Raji (cell line): ENCODE results near the gene STAP2.

Experiments
- POLR2A ChIP-seq: IDR thresholded peaks from 2 replicates; pipeline ENCODE4 v1.6.1; 2011; ENCODE audit warnings: low read depth, low read length, control low read depth; ENCODE audit not compliant: insufficient read depth

Gene STAP2

DNA sequence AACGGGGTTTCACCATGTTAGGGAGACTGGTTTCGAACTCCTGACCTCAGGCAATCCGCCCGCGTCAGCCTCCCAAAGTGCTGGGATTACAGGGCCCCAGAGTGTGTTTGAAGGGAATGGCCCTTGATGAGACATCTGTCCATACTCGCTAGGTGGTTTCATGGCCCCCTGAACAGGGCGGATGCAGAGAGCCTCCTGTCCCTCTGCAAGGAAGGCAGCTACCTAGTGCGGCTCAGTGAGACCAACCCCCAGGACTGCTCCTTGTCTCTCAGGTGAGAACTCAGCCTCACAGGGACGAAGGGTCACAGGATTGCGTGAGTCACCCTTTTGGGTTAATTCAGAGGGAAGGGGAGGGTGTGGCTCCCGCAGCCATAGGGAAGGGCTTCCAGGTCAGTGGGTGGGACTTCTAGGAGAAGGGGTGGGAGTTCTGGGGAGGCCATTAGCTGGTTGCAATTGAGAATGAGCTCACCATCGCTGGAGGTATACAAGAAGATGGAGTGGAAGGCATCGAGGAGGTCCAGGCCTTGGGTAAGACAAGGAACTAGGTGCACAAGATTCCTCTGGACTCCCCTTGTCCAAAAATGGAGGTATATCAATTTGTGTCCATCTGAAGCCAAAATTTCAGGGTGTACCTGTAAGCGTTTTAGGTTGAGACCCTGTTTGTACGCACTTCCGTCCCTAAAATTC lies 50.4 kb downstream of the STAP2 start:
- TF ChIP-seq POLR2A = no peak

DNA sequence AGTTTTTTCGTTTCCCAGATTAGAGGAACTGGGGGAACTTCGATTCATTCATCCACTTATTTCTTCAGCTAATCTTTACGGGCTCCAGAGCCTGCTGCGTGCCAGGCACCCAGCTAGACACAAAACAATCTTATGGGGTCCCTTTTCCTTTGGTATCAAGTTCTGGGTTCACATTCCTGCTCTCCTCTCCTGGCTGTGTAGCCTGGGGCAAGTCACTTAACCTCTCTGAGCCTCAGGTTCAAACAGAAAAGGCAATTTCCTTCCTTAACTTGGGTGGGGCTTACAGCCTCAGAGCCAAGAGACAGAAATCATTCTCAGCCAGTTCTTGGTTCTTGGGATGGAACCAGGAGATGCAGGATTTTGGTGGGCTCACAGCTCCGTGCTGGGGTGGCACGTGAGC lies 53.7 kb downstream of the STAP2 start:
- no peak for TF ChIP-seq POLR2A

DNA sequence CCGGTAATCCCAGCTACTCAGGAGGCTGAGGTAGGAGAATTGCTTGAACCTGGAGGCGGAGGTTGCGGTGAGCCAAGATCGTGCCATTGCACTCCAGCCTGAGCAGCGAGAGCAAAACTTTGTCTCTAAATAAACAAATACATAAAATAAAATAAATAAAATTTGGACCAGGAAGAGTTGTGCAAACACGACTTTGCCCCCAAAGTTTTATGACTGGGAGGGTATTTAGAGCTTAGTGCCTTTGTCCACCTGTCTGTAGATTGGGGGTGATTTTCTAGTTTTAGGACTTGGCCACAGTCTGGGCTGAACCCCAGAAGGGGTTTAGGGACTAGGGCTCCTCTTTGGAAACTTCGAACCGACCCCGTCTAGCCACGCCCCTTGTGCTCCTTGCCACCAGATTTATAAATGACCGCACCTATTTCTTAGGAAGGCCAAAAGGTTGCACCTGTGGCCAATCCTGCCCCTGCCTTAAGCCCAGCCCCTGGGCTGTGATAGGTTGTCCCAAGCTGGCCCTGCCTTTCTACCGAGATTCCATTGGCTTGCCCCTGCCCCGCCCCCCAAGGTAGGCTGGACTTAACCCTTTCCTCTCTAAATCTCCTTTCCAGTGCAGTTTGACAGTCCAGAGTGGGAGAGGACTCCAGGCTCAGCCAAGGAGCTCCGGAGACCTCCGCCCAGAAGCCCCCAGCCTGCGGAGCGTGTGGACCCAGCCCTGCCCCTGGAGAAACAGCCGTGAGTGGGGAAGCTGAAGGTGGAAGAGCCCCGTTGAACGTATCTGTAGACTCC lies 54.3 kb downstream of the STAP2 start:
- no peak for TF ChIP-seq POLR2A

DNA sequence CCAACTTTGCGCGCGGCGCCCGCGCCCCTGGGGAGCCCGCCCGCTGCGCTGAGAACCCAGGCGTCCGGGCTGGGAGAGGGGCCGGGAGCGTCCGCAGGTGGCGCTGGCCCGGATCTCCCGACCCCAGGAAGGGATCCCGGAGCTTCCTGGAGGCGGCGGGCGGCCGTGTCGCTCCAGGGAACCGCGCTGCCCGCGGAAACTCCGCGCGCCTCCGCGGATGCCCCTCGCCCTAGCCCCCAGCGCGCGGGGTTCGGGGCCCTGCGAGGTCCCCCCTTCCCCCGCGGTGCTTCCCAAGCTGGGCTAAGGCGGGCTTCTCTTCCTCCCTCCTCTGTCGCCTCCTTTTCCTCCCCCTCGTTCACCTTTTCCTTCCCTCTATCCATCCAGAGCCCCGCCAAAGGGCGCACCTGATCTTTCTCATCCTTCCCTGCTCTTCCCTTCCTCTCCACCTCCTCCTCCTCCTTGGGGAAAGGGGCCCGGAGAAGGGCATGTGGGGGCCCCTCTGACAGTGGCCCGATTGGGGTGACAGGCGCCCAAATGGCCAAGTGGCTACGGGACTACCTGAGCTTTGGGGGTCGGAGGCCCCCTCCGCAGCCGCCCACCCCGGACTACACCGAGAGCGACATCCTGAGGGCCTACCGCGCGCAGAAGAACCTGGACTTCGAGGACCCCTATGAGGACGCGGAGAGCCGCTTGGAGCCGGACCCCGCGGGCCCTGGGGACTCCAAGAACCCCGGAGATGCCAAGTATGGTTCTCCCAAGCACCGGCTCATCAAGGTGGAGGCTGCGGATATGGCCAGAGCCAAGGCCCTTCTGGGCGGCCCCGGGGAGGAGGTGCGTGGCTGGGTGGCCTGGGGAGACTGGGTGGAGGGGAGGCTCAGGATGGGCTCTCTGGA lies 58.9 kb downstream of the STAP2 start:
- no peak for TF ChIP-seq POLR2A

DNA sequence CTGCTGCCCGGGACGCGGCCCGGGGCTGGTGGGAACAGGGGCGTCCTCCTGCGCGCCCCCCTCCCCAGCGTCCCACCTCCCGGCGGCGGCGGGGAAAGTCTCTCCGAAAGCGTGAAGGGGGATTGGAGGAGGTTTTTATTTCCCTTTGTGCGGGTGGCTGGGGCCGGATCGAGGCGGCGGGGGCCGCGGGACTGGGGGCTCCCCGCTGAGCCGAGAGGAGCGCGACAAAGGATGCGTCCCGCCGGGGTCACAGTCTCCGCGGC lies 59.4 kb downstream of the STAP2 start:
- TF ChIP-seq POLR2A = no peak

DNA sequence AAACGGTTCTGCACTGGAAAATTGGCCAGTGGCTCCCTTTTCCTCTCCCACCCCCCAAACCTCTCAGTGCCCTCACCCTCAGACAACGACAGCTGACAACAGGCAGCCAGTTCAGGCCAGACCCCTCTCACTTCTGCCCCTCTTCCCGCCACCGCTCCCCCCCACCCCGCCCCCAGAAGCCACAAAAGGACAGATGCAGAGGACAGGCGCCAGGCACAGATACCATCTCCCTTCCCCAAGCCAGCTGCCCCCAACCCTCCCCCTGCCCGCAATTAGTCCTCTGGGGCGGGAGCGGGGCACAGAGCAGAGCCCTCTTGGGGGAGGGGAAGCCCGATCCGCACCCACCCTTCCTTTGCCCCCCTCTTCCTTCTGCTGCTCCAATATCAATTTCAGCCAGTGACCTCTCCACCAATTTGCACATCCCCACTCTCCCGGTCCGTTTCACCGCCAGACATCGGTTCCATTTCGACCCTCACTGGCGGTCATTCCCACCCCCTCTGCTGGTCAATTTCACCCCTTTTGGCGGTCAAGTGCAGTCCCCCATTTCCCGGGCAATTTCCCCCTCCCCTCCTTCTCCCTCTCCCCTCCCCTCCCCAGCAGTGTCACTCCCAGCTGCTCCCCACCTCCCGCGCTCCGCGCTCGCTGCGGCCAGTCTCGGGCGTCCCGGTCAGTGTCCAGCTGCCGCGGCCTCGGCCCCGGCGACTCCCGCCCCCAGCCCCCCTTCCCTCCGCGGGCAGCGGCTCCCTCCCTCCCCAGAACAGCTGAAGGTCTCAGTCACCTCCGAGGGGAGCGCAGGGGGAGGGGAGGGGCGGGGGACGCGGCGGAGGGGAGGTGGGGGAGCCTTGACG lies 60.0 kb downstream of the STAP2 start, which contains the start of gene SHD:
SHD (plus strand) TSS at position 848 of the 848 bp plus-strand sequence. CDS start 798 bp downstream, outside the sequence.
- no peak for TF ChIP-seq POLR2A

DNA sequence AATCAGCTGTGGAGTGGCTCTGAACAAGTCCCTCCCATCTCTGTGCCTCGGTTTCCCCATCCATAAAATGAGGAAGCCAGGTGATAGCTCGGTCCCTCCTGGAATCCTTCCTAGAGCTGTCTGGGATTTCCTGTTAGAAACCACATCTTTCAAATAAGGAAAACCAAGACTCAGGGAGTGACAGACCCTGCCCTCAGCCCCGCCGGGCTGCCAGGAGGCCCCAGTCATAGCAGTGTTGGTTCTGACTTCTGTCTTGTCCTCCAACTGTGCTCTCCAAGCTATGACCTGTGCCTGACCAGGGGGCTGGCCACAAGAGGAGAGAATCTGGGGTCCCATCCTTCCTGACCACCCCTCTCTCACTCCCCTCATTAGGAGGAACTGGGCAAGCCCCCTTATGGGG lies 60.6 kb downstream of the STAP2 start:
- TF ChIP-seq POLR2A = no peak

DNA sequence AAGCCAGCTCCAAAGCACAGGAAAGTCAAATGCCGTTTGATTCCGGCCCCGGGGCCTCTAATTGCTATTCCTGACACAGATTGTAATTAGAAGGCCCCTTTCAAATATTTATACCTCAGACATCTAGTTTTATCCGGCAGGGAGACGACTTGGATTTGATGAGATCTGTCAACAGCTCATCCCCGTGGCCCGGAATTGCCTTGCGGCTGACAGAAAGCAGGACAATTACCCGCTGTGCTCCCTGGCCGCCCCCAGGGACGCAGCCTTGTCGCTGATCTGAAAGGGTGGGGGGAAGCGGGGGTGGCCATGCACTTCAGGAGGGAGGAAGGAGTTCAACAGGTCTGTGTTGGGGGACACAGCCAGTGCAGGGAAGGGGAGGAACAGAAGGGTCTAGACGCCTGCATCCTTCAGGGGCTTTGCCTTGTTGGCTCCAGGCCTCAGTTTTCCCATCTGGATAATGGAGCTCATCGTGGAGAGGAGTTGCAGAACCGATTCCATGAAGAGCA lies 61.4 kb downstream of the STAP2 start:
- TF ChIP-seq POLR2A = no peak
